Smooth muscle cell (in vitro differentiated cells): Measurements from ENCODE around the gene HOXC4. TPM values are rescaled to one million over a fixed set of nuclear protein-coding genes. Genes with fewer than 3 reads are reported as not detected.

Source experiments
- DNase-seq: peaks from one replicate; lab custom pipeline; 2025; ENCODE audit not compliant: unreplicated experiment; lab: John Stamatoyannopoulos, UW
- H2AFZ ChIP-seq: fragments of 200-600 bp; sonication (generic); 2 replicates; pipeline ENCODE4 v1.6.0; 2016; ENCODE audit warnings: antibody characterized with exemption, low read depth, mild to moderate bottlenecking
- H3F3A ChIP-seq: fragments of 200-600 bp; sonication (generic); 2 replicates; pipeline ENCODE4 v1.6.0; 2017; ENCODE audit warnings: antibody characterized with exemption, low read depth
- H3K27ac ChIP-seq: fragments of 200-600 bp; sonication (generic); 2 replicates; pipeline ENCODE4 v1.5.1; 2016; ENCODE audit warnings: low read depth, mild to moderate bottlenecking
- H3K27me3 ChIP-seq: fragments of 200-600 bp; sonication (generic); 2 replicates; pipeline ENCODE4 v1.6.1; 2016; ENCODE audit warnings: low read depth, mild to moderate bottlenecking
- H3K36me3 ChIP-seq: fragments of 200-600 bp; sonication (generic); 2 replicates; pipeline ENCODE4 v1.5.1; 2016; ENCODE audit warnings: low read depth
- H3K4me1 ChIP-seq: fragments of 200-600 bp; sonication (generic); 2 replicates; pipeline ENCODE4 v1.5.1; 2016; ENCODE audit warnings: low read depth
- H3K4me2 ChIP-seq: fragments of 200-600 bp; sonication (generic); 2 replicates; pipeline ENCODE4 v1.6.0; 2016; ENCODE audit warnings: mild to moderate bottlenecking
- H3K4me3 ChIP-seq: fragments of 200-600 bp; sonication (generic); 2 replicates; pipeline ENCODE4 v1.5.1; 2016; ENCODE audit warnings: mild to moderate bottlenecking
- H3K79me2 ChIP-seq: fragments of 200-600 bp; sonication (generic); 2 replicates; pipeline ENCODE4 v1.6.0; 2016; ENCODE audit warnings: low read depth, mild to moderate bottlenecking
- H3K9ac ChIP-seq: fragments of 200-600 bp; sonication (generic); 2 replicates; pipeline ENCODE4 v1.6.0; 2016; ENCODE audit warnings: low read depth
- H3K9me3 ChIP-seq: fragments of 200-600 bp; sonication (generic); replicated peaks from 2 replicates; pipeline ENCODE4 v1.5.1; 2016; ENCODE audit warnings: low read depth
- H4K20me1 ChIP-seq: fragments of 200-600 bp; sonication (generic); 2 replicates; pipeline ENCODE4 v1.6.0; 2016; ENCODE audit warnings: low read depth
- CTCF ChIP-seq: fragments of 200-600 bp; sonication (generic); IDR thresholded peaks from 2 replicates; pipeline ENCODE4 v1.5.1; 2017; ENCODE audit warnings: borderline replicate concordance, mild to moderate bottlenecking, antibody characterized with exemption; ENCODE audit not compliant: insufficient read depth, poor library complexity, severe bottlenecking
- WGBS: methylation state at CpG from one replicate; pipeline ENCODE4 v1.1.7; 2016; ENCODE audit warnings: low lambda C conversion rate; 5-methylcytosine and 5-hydroxymethylcytosine counted together
- polyA plus RNA-seq: library from polyadenylated mRNA; unstranded; fragments of >200 nt; fragmentation: Nextera tagmentation; extraction: Ambion mirVana; gene quantifications from 2 replicates; pipeline ENCODE4 v1.2.1, GENCODE V29; 2016
- total RNA-seq: library from RNA; depleted of rRNA; stranded (reverse); fragments of >200 nt; gene quantifications from 2 replicates; pipeline ENCODE4 v1.2.3, GENCODE V29; 2014

HOXC4 gene
- total and polyA plus RNA-seq, 2 experiments from 2014 or later: 0.49 to 1.2 TPM

DNA sequence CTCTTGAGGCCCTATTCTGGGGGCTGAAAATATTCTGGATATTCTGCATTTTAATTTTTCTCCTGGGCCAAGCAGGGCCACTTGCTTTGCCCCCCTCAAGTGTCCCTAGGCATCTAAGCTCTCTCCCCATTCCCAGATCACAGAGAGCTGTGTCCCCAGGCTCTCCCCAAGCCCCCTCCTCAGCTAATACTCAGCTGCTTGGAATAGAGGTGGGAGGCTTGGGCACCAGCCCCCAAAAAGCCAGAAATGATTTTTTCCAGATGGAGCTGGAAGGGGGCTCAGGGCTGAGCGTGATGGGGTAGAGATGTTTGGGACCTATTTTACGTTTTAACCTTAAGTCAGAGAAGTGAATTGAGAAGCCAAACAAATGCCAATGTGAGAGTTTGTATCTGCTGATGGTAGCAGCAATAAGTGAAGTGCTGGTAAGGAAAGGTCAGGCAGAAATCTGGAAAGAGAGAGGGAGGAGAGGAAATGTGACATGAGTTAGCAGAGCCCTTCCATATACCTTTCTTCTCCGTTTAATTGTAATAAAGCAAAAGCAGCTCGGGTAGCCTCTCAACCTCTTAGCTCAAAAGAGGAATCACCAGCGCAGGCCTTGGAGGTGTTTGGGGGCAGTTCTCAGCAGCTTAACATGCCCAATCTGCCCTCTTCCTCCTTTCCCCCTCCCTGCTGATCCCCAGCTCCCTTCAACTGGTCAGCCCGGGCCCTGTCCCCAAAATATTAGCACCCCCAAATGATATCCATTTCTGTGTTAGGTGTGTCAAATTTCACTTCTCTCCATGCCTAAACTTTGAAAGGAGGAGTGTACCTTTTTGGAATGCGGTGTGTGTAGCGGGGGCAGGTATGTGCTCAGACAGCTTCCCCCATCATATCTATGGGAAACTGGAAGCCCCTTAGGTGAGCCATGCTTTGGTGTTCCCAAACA, 30.4 kb upstream of the HOXC4 start:
- peaks cover 97% of the 10 kb centered on the region for H3K27me3 ChIP-seq
- H3K79me2 ChIP-seq: peaks cover 43% of the 10 kb centered on the region
- no peaks in the 10 kb centered on the region for H3K9me3 ChIP-seq
- peaks cover 6% of the 10 kb centered on the region for H3K4me1 ChIP-seq
- no peak overlapping the region for H2AFZ ChIP-seq
- 30% methylated on average over 8 of the region's 8 CpGs for WGBS
- no peak for TF ChIP-seq CTCF
- H3K36me3 ChIP-seq: no peaks in the 10 kb centered on the region
- H3K4me2 ChIP-seq: peak overlapping the region; percentile 37
- H3K4me3 ChIP-seq: no peak overlapping the region
- no peaks in the 10 kb centered on the region for H3F3A ChIP-seq
- no peaks in the 10 kb centered on the region for H4K20me1 ChIP-seq
- DNase-seq: no peak
- no peak overlapping the region for H3K9ac ChIP-seq
- H3K27ac ChIP-seq: no peak overlapping the region

DNA sequence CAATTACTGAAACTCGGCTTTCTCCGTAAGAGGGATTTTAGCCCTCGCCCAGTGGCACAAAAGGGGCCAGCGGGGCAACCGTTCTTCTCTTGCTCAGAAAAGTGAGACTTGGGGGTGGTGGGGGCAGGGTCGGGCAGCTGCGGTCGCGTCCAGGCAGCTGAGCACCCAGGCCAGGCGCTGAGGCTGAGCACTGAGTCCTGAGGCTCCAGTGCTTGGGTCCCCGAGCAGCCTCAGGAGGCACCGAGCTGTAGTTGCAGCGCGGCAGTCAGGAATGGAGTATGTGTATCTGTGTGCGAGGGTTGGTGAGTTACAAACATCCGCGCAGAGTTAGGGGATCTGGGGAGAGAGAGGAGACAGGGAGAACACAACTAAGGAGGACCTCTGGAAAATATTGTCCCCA, 29.5 kb upstream of the HOXC4 start:
- H3K27me3 ChIP-seq: peaks cover 100% of the 10 kb centered on the region
- H3K36me3 ChIP-seq: no peaks in the 10 kb centered on the region
- 7% methylated on average over 17 of the region's 17 CpGs for WGBS
- DNase-seq: no peak
- peak overlapping the region; percentile 6 for H3K4me3 ChIP-seq
- H3K27ac ChIP-seq: no peak overlapping the region
- peak overlapping the region; percentile 37 for H3K4me2 ChIP-seq
- no peak for TF ChIP-seq CTCF
- no peaks in the 10 kb centered on the region for H3F3A ChIP-seq
- H3K4me1 ChIP-seq: peaks cover 6% of the 10 kb centered on the region
- peaks cover 43% of the 10 kb centered on the region for H3K79me2 ChIP-seq
- H2AFZ ChIP-seq: no peak overlapping the region
- no peak overlapping the region for H3K9ac ChIP-seq
- no peaks in the 10 kb centered on the region for H3K9me3 ChIP-seq
- no peaks in the 10 kb centered on the region for H4K20me1 ChIP-seq

DNA sequence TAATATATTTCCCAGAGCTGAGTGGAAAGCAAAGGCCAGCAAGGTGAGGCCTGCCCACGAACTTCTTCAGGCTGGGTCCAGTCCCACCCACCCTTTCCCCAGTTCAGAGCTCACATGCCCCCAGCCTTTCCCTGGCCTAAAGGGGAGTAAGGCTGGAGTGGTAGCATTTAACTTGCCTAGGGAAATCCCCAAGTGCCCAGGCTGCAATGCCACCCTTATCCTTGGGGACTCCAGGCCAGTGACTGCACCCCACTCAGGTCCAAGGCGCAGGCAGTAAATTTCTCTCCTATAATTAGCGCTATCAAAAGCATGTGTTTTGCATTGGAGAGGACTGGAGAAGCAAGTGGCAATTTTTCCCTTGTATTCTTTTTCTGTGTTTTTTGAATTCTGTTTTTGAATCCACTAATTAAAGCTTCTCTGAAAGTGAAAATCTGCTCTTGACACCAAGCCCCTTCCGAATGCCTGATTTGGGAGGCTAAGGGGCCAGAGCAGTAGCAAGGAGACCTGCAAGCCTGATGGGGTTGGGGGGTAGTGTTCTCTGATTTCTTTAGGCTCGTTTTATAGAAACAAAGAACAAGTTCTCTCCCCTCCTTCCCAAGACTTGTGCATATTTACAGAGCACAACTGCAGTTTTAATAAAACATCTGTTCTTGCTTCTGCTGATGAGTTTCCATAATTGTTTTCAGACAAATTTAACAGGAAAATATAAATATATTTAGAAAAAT, 28.9 kb upstream of the HOXC4 start:
- Histone ChIP-seq H3K9me3 (no peaks in the 10 kb centered on the region), H3K27ac (no peak overlapping the region), H3K36me3 (no peaks in the 10 kb centered on the region), H2AFZ (no peak overlapping the region), H3K4me3 (no peak overlapping the region), H3F3A (no peaks in the 10 kb centered on the region), H3K27me3 (peaks cover 100% of the 10 kb centered on the region), H3K4me2 (peak overlapping the region; percentile 37), H3K4me1 (peaks cover 6% of the 10 kb centered on the region), H3K79me2 (peaks cover 43% of the 10 kb centered on the region), H3K9ac (no peak overlapping the region), H4K20me1 (no peaks in the 10 kb centered on the region)
- DNase-seq: no peak
- WGBS: 39% methylated on average over 5 of the region's 5 CpGs
- TF ChIP-seq CTCF: no peak
